H1 (cell line): Measurements from ENCODE around the gene INAFM2. TPM values are rescaled to one million over a fixed set of nuclear protein-coding genes. Genes with fewer than 3 reads are reported as not detected.

Experiments
- CTCF ChIA-PET: fragments of 300-600 bp; sonication (Branson Sonifier 250); formaldehyde crosslinking; loops from one replicate; lab custom pipeline; 2021; ENCODE audit not compliant: partially characterized antibody; lab: Charles Lee
- POLR2A ChIA-PET: fragments of 300-600 bp; sonication (Branson Sonifier 250); formaldehyde crosslinking; loops from one replicate; lab custom pipeline; 2021; ENCODE audit warnings: inconsistent platforms; ENCODE audit not compliant: partially characterized antibody; lab: Charles Lee
- DNase-seq, 2 experiments: peaks; one replicate each; pipeline versions ENCODE4 v3.0.0 to v3.0.0-alpha.2; 2010 to 2022; ENCODE audit warnings: low spot score in 2 of 2, low read depth in 1 of 2, mixed read lengths in 1 of 2
- FAIRE-seq: peaks from 2 replicates; lab custom pipeline; 2011; peaks lifted over from hg19 to GRCh38; lab: Jason Lieb, UNC
- H2AFZ ChIP-seq: 2 replicates; pipeline ENCODE4 v1.8.1; 2012; ENCODE audit warnings: low read length, inconsistent platforms
- H2AK5ac ChIP-seq: 2 replicates; pipeline ENCODE4 v1.6.1; 2013; ENCODE audit warnings: low read depth, low read length
- H2BK120ac ChIP-seq: replicated peaks from 2 replicates; pipeline ENCODE3; 2013; ENCODE audit warnings: low read depth, low read length, inconsistent platforms
- H2BK12ac ChIP-seq: 2 replicates; pipeline ENCODE4 v1.6.1; 2013; ENCODE audit warnings: low read depth, low read length
- H2BK15ac ChIP-seq: 2 replicates; pipeline ENCODE4 v1.6.1; 2013; ENCODE audit warnings: low read length
- H2BK20ac ChIP-seq: 2 replicates; pipeline ENCODE4 v1.6.1; 2013; ENCODE audit warnings: low read length
- H2BK5ac ChIP-seq: 2 replicates; pipeline ENCODE4 v1.6.1; 2013; ENCODE audit warnings: low read depth, low read length
- H3K14ac ChIP-seq: 2 replicates; pipeline ENCODE4 v1.6.1; 2013; ENCODE audit warnings: inconsistent platforms; ENCODE audit not compliant: insufficient read length
- H3K18ac ChIP-seq: 2 replicates; pipeline ENCODE4 v1.6.1; 2013; ENCODE audit warnings: low read length; ENCODE audit errors: extremely low read depth
- H3K23ac ChIP-seq: 2 replicates; pipeline ENCODE4 v1.6.1; 2013; ENCODE audit warnings: inconsistent platforms; ENCODE audit not compliant: insufficient read length
- H3K23me2 ChIP-seq: 2 replicates; pipeline ENCODE4 v1.6.1; 2013; ENCODE audit warnings: low read depth, low read length
- H3K27ac ChIP-seq: 2 replicates; pipeline ENCODE4 v1.6.1; 2011; ENCODE audit warnings: low read depth, low read length, inconsistent platforms
- H3K27me3 ChIP-seq, 4 experiments: replicated peaks in 1 of 4; 1 replicate in 1 of 4; 2 replicates in 3 of 4; pipeline versions ENCODE4 v1.6.1 to v1.8.1; 2011 to 2013; ENCODE audit warnings: low read length in 3 of 4, mild to moderate bottlenecking in 3 of 4, inconsistent platforms in 2 of 4, mixed read lengths in 2 of 4, moderate library complexity in 1 of 4; ENCODE audit not compliant: control insufficient read depth in 3 of 4, insufficient read depth in 3 of 4; ENCODE audit errors: extremely low read depth in 1 of 4
- H3K36me3 ChIP-seq, 4 experiments: 2 replicates each; pipeline versions ENCODE4 v1.6.1 to v1.8.1; 2011 to 2013; ENCODE audit warnings: mild to moderate bottlenecking in 4 of 4, low read length in 3 of 4, moderate library complexity in 2 of 4, control low read depth in 1 of 4, inconsistent platforms in 1 of 4; ENCODE audit not compliant: insufficient read depth in 4 of 4, control insufficient read depth in 2 of 4
- H3K4ac ChIP-seq: replicated peaks from 2 replicates; pipeline ENCODE3; 2013; ENCODE audit warnings: low read length, low read depth, mixed read lengths, inconsistent platforms; ENCODE audit not compliant: insufficient read length
- H3K4me1 ChIP-seq, 4 experiments: replicated peaks in 1 of 4; 1 replicate in 1 of 4; 2 replicates in 3 of 4; pipeline versions ENCODE4 v1.6.1 to v1.8.1; 2011 to 2013; ENCODE audit warnings: low read length in 3 of 4, inconsistent platforms in 2 of 4, mixed read lengths in 1 of 4; ENCODE audit not compliant: insufficient read depth in 4 of 4, control insufficient read depth in 3 of 4
- H3K4me2 ChIP-seq, 2 experiments: 2 replicates each; pipeline versions ENCODE4 v1.6.1 to v1.8.1; 2011 to 2013; ENCODE audit warnings: low read depth in 2 of 2, low read length in 2 of 2, control low read depth in 1 of 2, inconsistent platforms in 1 of 2, mild to moderate bottlenecking in 1 of 2; ENCODE audit not compliant: insufficient read depth in 1 of 2
- H3K4me3 ChIP-seq, 4 experiments: fragments of 200-600, 300-600 bp in 1 of 4; sonication (generic), shearing (Covaris generic), sonication (Bioruptor Twin) in 1 of 4; 2 replicates each; pipeline versions ENCODE4 v1.5.1 to v1.8.1; 2011 to 2016; ENCODE audit warnings: low read length in 4 of 4, low read depth in 3 of 4, control low read depth in 2 of 4, inconsistent platforms in 2 of 4, mild to moderate bottlenecking in 2 of 4, mixed read lengths in 1 of 4, moderate library complexity in 1 of 4; ENCODE audit not compliant: insufficient read depth in 2 of 4; ENCODE audit errors: extremely low read depth in 1 of 4
- H3K56ac ChIP-seq: replicated peaks from 2 replicates; pipeline ENCODE3; 2013; ENCODE audit warnings: low read depth, mild to moderate bottlenecking, mixed read lengths, low read length, inconsistent platforms; ENCODE audit not compliant: insufficient read length
- H3K79me1 ChIP-seq: 2 replicates; pipeline ENCODE4 v1.6.1; 2013; ENCODE audit warnings: low read depth, low read length, control low read depth
- H3K79me2 ChIP-seq, 2 experiments: 2 replicates each; pipeline versions ENCODE4 v1.6.1 to v1.8.1; 2012 to 2013; ENCODE audit warnings: low read length in 2 of 2, mild to moderate bottlenecking in 2 of 2, inconsistent platforms in 1 of 2; ENCODE audit not compliant: insufficient read depth in 2 of 2, control insufficient read depth in 1 of 2
- H3K9ac ChIP-seq, 4 experiments: replicated peaks in 1 of 4; 1 replicate in 1 of 4; 2 replicates in 3 of 4; pipeline versions ENCODE4 v1.6.1 to v1.8.1; 2011 to 2013; ENCODE audit warnings: low read depth in 3 of 4, low read length in 3 of 4, control low read depth in 2 of 4, mild to moderate bottlenecking in 2 of 4, moderate library complexity in 2 of 4, inconsistent platforms in 1 of 4; ENCODE audit errors: extremely low read depth in 1 of 4
- H3K9me3 ChIP-seq, 2 experiments: 2 replicates each; pipeline versions ENCODE4 v1.6.1 to v1.8.1; 2012 to 2013; ENCODE audit warnings: mild to moderate bottlenecking in 2 of 2, moderate library complexity in 2 of 2, control low read depth in 1 of 2, inconsistent platforms in 1 of 2, low read depth in 1 of 2, low read length in 1 of 2, mixed read lengths in 1 of 2; ENCODE audit not compliant: insufficient read depth in 2 of 2
- H4K20me1 ChIP-seq, 2 experiments: replicated peaks in 1 of 2; 2 replicates each; pipeline versions ENCODE3 to v1.8.1; 2011 to 2013; ENCODE audit warnings: inconsistent platforms in 2 of 2, low read length in 2 of 2, mild to moderate bottlenecking in 1 of 2; ENCODE audit not compliant: insufficient read depth in 2 of 2, control insufficient read depth in 1 of 2
- H4K5ac ChIP-seq: 2 replicates; pipeline ENCODE4 v1.6.1; 2013; ENCODE audit warnings: low read length, low read depth, mixed read lengths, inconsistent platforms; ENCODE audit not compliant: insufficient read length
- H4K8ac ChIP-seq: 2 replicates; pipeline ENCODE4 v1.8.0; 2013; ENCODE audit warnings: mild to moderate bottlenecking, moderate library complexity, low read length, inconsistent platforms; ENCODE audit not compliant: insufficient read depth; ENCODE audit errors: extremely low read depth
- H4K91ac ChIP-seq: replicated peaks from 2 replicates; pipeline ENCODE3; 2013; ENCODE audit warnings: low read length, mixed read lengths, inconsistent platforms; ENCODE audit not compliant: insufficient read length
- BRCA1 ChIP-seq: IDR thresholded peaks from 2 replicates; pipeline ENCODE4 v1.6.1; 2012; ENCODE audit warnings: low read depth, low read length, improper control_type of control experiment
- CBX5 ChIP-seq: fragments of 300-800, 300-1000 bp; sonication (generic); IDR thresholded peaks from 2 replicates; pipeline ENCODE4 v1.7.1; 2016; ENCODE audit warnings: antibody characterized with exemption, low read length, low read depth
- CREB1 ChIP-seq: IDR thresholded peaks from 2 replicates; pipeline ENCODE4 v1.6.1; 2012; ENCODE audit warnings: inconsistent platforms
- CTCF ChIP-seq, 3 experiments: IDR thresholded peaks; 1 replicate in 2 of 3; 2 replicates in 1 of 3; pipeline versions ENCODE4 v1.5.1 to v1.6.1; 2011; ENCODE audit warnings: low read length in 3 of 3, mild to moderate bottlenecking in 3 of 3, inconsistent platforms in 2 of 3, low read depth in 1 of 3, moderate library complexity in 1 of 3; ENCODE audit not compliant: insufficient read depth in 1 of 3; ENCODE audit errors: control extremely low read depth in 1 of 3
- EZH2 ChIP-seq: fragments of 200-600 bp; sonication (generic); IDR thresholded peaks from 2 replicates; pipeline ENCODE4 v1.7.1; 2012; ENCODE audit warnings: low read depth, mild to moderate bottlenecking, moderate library complexity, low read length, inconsistent platforms; ENCODE audit not compliant: severe bottlenecking
- SP4 ChIP-seq: IDR thresholded peaks from 2 replicates; pipeline ENCODE4 v1.6.1; 2012; ENCODE audit warnings: low read length, inconsistent platforms
- YY1 ChIP-seq: IDR thresholded peaks from 2 replicates; pipeline ENCODE4 v1.6.1; 2011; ENCODE audit warnings: low read depth, mild to moderate bottlenecking, low read length
- WGBS, 2 experiments: shearing (Covaris generic) in 1 of 2; methylation state at CpG; one replicate each; pipeline versions ENCODE4 v1.1.6 to v1.1.7; 2013 to 2015; ENCODE audit warnings: low lambda C conversion rate in 2 of 2, mixed read lengths in 2 of 2, inconsistent platforms in 1 of 2, low coverage in 1 of 2, missing lambda C conversion rate in 1 of 2; ENCODE audit not compliant: insufficient replicate concordance in 2 of 2, insufficient coverage in 1 of 2, insufficient read length in 1 of 2; ENCODE audit errors: extremely low coverage in 1 of 2, missing lambda C conversion rate in 1 of 2; 5-methylcytosine and 5-hydroxymethylcytosine counted together
- polyA plus RNA-seq, 7 experiments: library from polyadenylated mRNA; depleted of rRNA in 3 of 7; stranded (reverse) in 5 of 7; unstranded in 2 of 7; fragments of >200 nt in 5 of 7; fragments of 200-250 nt in 2 of 7; gene quantifications; 1 replicate in 5 of 7; 2 replicates in 1 of 7; 4 replicates in 1 of 7; pipeline versions ENCODE4 v1.2.1 to v1.2.3, GENCODE V29; 2011 to 2013; ENCODE audit warnings: missing spikeins in 2 of 7, mixed read lengths in 2 of 7
- total RNA-seq: library from RNA; stranded (reverse); fragmentation: NEBNext Ultra II Directional; extraction: Animal tissue kit (Norgen Biotek cat#: 25700); gene quantifications from 2 replicates; pipeline ENCODE4 v1.2.1, GENCODE V29; 2021
- TF ChIP-seq, protein P1 (sequence below): IDR thresholded peaks from 2 replicates; pipeline ENCODE4 v1.6.1; 2012; ENCODE audit warnings: inconsistent platforms

INAFM2 gene
- total and polyA plus RNA-seq, 2 of the 8 experiments (the other 6 are each of a cell fraction or from before 2014, with no cell fraction given) = 15.3 to 35.1 TPM

DNA sequence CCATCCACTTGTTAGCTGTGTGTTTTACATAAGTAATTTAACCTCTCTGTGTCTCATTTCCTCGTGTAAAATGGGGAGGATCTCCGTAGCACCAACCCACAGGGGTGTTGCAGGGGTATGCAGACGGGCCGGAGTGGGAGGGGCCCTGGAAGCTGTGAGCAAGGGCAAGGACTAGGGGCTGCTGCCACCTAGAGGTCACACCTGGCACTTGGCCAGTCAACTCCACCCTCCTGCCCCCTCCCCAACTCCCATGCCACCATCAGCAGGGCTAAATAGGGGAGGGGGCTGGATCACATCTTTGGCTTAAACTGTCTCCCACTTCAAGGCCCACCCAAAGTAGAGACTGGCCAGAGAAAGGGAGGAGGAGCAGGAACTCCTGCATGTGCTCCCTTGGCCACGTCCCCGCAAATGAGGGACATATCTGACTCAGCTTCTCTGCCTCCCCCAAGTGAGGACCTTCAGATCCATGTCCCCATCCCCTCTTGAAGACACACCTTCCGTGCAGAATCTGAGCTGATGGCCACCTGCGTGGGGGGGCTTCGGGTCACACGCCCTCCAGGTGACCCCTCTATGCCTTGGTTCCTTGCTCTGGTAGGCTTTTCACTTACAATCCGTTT lies 14.7 kb downstream of the INAFM2 start:
- Histone ChIP-seq H3K56ac (no peak overlapping the region), H3K14ac (no peak overlapping the region), H3K18ac (no peak overlapping the region), H3K23ac (no peak overlapping the region), H3K9me3 (no peaks in the 10 kb centered on the region), H3K79me2 (no peaks in the 10 kb centered on the region), H3K9ac (no peak overlapping the region), H2BK20ac (peak overlapping the region; percentile 56; the same call in 1 of the 2 replicates), H2AFZ (no peak overlapping the region), H2BK120ac (no peak overlapping the region), H2AK5ac (no peak overlapping the region), H3K79me1 (no peaks in the 10 kb centered on the region), H3K23me2 (no peaks in the 10 kb centered on the region), H2BK5ac (peak overlapping the region; percentile 4; the same call in 1 of the 2 replicates), H2BK15ac (peak overlapping the region; percentile 92; the same call in 1 of the 2 replicates), H4K8ac (no peak overlapping the region), H3K4ac (no peak overlapping the region), H3K36me3 (no peaks in the 10 kb centered on the region), H3K4me3 (no peak overlapping the region), H3K4me1 (peaks cover 0 to 44% (median 28%) of the 10 kb centered on the region in 4 experiments; a peak in 6 of 7 replicates), H3K27me3 (peaks cover 0 to 4% (median under 1%) of the 10 kb centered on the region in 4 experiments; a peak in 1 of 7 replicates), H2BK12ac (peak overlapping the region; percentile 92; the same call in 1 of the 2 replicates), H4K91ac (no peak overlapping the region), H3K4me2 (0 out of 4 replicates have a peak overlapping the region, but pooled peaks of 1 of the 2 experiments have one; percentile 0), H4K20me1 (no peaks in the 10 kb centered on the region), H3K27ac (no peak overlapping the region), H4K5ac (no peak overlapping the region)
- ChIA-PET POLR2A (interaction anchor here (0.5 to 8.1 kb wide), 8 partner anchors 11 to 90 kb away, joined by 3 to 66 read pairs (median 6); partner anchors contain the start of gene INAFM2), CTCF (interaction anchor here (0.6 to 27.4 kb wide), 34 partner anchors 11 to 549 kb away, joined by 3 to 584 read pairs (median 4); partner anchors contain the start of genes ANKRD63, DISP2, INAFM2 and IVD)
- DNase-seq (peak in 1 of 2 experiments; percentile 93), FAIRE-seq (peak; percentile 88)
- WGBS, 2 experiments = 37% methylated on average over 11 of the region's 11 CpGs; no CpG with 5 or more reads in 1 of the 2 experiments
- peak in 2 of 3 experiments; percentile 90 to 97; a peak in 3 of 4 replicates for TF ChIP-seq CTCF (IDR thresholded peaks at IDR 0.05; ENCODE audit: control extremely low read depth in 1 of 3, insufficient read depth in 1 of 3, low read depth in 1 of 3, low read length in 3 of 3)
- no peak for TF ChIP-seq EZH2
- TF ChIP-seq CBX5 = no peak
- 0 out of 2 replicates have a peak, but pooled peaks have one; percentile 13 for TF ChIP-seq YY1
- TF ChIP-seq, protein P1, sequence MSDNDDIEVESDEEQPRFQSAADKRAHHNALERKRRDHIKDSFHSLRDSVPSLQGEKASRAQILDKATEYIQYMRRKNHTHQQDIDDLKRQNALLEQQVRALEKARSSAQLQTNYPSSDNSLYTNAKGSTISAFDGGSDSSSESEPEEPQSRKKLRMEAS = peak; percentile 39; the same call in 1 of the 2 replicates
- no peak for TF ChIP-seq BRCA1
- 0 out of 2 replicates have a peak, but pooled peaks have one; percentile 67 for TF ChIP-seq SP4
- TF ChIP-seq CREB1 = 0 out of 2 replicates have a peak, but pooled peaks have one; percentile 21
